ENCODE data around the gene POU2F1. TPM values are rescaled to one million over a fixed set of nuclear protein-coding genes. Genes with fewer than 3 reads are reported as not detected.

Gene POU2F1
- total RNA-seq, 2 donors from 2014 or later: 7.7 to 10.9 TPM

DNA sequence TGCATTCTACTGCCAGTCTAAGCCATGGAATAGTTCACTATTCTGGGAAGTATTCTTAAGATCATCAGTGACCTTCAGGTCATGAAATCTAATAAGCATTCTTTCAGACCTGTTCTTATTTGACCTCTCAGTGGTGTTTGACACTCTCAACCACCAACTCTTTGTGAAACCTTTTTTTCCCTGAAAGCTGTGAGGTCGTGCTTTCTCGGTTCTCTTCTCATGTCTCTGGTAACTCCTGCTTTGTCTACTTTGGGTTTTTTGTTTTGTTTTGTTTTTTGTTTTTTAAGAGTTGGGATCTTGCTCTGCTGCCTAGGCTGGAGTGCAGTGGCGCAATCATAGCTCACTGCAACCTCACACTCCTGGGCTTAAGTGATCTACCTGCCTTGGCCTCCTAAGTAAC is 56.3 kb downstream of the POU2F1 start:
- peaks cover 0 to 16% of the 10 kb centered on the region in 2 donors for H3K4me1 ChIP-seq

DNA sequence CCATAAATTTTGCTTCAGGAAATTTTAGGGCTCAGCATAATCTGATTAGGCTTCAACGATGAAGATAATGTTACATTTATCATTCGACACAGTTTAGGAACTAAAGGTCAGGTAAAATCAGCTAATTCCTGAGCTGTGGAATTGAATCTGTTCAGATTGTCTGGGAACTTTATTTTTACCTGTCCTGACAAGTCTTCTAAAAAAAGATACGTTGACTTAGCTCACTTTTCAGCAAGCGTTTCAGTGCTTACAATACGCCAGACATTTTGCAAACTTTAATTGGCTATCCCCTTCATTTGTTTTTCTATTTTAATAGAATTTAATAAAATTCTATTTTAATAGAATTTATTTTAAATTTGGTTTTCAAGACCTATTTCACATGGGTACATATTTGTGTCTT is 57.8 kb downstream of the POU2F1 start:
- Histone ChIP-seq H3K4me1 (peaks cover 0 to 9% of the 10 kb centered on the region in 2 donors), H3K36me3 (no peaks in the 10 kb centered on the region), H3K27me3 (no peaks in the 10 kb centered on the region), H3K4me3 (no peak overlapping the region), H3K9me3 (no peaks in the 10 kb centered on the region), H3K27ac (no peak overlapping the region)
- no peak for DNase-seq (ENCODE audit: low spot score)
- TF ChIP-seq, protein P1, sequence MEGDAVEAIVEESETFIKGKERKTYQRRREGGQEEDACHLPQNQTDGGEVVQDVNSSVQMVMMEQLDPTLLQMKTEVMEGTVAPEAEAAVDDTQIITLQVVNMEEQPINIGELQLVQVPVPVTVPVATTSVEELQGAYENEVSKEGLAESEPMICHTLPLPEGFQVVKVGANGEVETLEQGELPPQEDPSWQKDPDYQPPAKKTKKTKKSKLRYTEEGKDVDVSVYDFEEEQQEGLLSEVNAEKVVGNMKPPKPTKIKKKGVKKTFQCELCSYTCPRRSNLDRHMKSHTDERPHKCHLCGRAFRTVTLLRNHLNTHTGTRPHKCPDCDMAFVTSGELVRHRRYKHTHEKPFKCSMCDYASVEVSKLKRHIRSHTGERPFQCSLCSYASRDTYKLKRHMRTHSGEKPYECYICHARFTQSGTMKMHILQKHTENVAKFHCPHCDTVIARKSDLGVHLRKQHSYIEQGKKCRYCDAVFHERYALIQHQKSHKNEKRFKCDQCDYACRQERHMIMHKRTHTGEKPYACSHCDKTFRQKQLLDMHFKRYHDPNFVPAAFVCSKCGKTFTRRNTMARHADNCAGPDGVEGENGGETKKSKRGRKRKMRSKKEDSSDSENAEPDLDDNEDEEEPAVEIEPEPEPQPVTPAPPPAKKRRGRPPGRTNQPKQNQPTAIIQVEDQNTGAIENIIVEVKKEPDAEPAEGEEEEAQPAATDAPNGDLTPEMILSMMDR (IDR thresholded peaks at IDR 0.05): no peak

More for the DNA sequence above, 56.3 kb downstream of the POU2F1 start:
- no peak overlapping the region for H3K4me3 ChIP-seq
- H3K27me3 ChIP-seq: no peaks in the 10 kb centered on the region
- H3K9me3 ChIP-seq: no peaks in the 10 kb centered on the region
- TF ChIP-seq, protein P1 (IDR thresholded peaks at IDR 0.05): no peak
- no peak overlapping the region for H3K27ac ChIP-seq
- no peak for DNase-seq (ENCODE audit: low spot score)
- no peaks in the 10 kb centered on the region for H3K36me3 ChIP-seq

GRCh38 chr1:167280912-167281311 is 60.2 kb downstream of the POU2F1 start:
- TF ChIP-seq, protein P1 (IDR thresholded peaks at IDR 0.05): no peak
- Histone ChIP-seq H3K27me3 (no peaks in the 10 kb centered on the region), H3K4me3 (no peak overlapping the region), H3K4me1 (peaks cover 0 to 2% of the 10 kb centered on the region in 2 donors), H3K36me3 (no peaks in the 10 kb centered on the region), H3K27ac (no peak overlapping the region), H3K9me3 (no peaks in the 10 kb centered on the region)
- no peak for DNase-seq (ENCODE audit: low spot score)

DNA sequence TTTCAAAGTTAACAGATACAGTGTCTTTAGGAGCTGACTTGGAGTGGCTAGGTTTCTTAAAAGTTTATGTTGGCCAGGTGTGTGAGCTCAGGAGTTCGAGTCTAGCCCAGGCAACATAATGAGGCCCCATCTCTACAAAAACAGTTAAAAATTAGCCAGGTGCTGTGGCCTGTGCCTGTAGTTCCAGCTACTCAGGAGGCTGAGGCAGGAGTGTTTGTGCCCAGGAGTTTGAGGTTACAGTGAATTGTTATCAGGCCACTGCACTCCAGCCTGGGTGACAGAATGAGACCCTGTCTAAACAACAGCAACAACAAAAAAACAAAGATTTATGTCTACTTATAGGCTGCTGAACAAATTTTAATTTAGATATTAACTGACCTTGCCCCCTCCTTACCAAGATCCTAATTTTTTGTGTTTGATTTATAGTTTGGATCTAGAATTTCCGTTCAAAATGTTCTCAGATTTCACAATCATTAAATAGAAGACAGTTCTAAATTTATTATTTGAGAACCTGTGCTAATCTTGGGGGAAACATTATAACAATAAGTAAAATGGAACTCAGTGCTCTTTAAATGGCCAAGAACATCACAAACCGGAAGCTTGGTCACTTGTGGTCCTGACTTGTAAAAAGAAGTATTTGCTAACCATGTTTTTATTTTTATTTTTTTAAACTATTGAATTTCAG is 67.8 kb downstream of the POU2F1 start:
- H3K27me3 ChIP-seq: no peaks in the 10 kb centered on the region
- no peak for DNase-seq (ENCODE audit: low spot score)
- H3K27ac ChIP-seq: no peak overlapping the region
- no peaks in the 10 kb centered on the region for H3K9me3 ChIP-seq
- no peak overlapping the region for H3K4me3 ChIP-seq
- no peaks in the 10 kb centered on the region for H3K36me3 ChIP-seq
- H3K4me1 ChIP-seq: peaks cover 0 to 27% of the 10 kb centered on the region in 2 donors
- TF ChIP-seq, protein P1 (IDR thresholded peaks at IDR 0.05): no peak

DNA sequence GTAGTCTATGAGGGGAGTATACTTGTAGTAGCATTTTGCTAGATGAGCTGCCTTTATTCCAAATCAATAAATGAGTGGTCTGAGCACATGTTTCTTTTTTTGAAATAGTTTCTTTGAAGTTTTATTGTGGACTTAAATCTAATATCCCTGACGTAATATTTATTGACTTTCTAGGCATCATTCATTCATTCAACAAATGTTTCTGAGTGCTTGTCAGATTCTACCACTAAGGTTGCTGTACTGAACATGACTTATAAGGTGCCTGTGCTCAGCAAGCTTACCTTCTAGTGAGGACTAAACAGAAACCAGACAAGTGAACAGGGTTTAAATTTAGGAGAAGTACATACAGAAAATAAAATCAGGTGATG is 68.4 kb downstream of the POU2F1 start:
- Histone ChIP-seq H3K27ac (no peak overlapping the region), H3K36me3 (no peaks in the 10 kb centered on the region), H3K27me3 (no peaks in the 10 kb centered on the region), H3K4me1 (peaks cover 0 to 27% of the 10 kb centered on the region in 2 donors), H3K4me3 (no peak overlapping the region), H3K9me3 (no peaks in the 10 kb centered on the region)
- no peak for DNase-seq (ENCODE audit: low spot score)
- TF ChIP-seq, protein P1 (IDR thresholded peaks at IDR 0.05): no peak

- no peak overlapping the region for H3K4me3 ChIP-seq
- H3K27me3 ChIP-seq: no peaks in the 10 kb centered on the region
- H3K27ac ChIP-seq: no peak overlapping the region
- TF ChIP-seq, protein P1 (IDR thresholded peaks at IDR 0.05): no peak
- DNase-seq (ENCODE audit: low spot score): no peak
- no peaks in the 10 kb centered on the region for H3K36me3 ChIP-seq
- peaks cover 0 to 27% of the 10 kb centered on the region in 2 donors for H3K4me1 ChIP-seq
- no peaks in the 10 kb centered on the region for H3K9me3 ChIP-seq
These were observed 69.3 kb downstream of the POU2F1 start for GRCh38 chr1:167289966-167290365.
